ENCODE measurements around the gene BAHCC1. TPM values are rescaled to one million over a fixed set of nuclear protein-coding genes. Genes with fewer than 3 reads are reported as not detected.

The BAHCC1 gene
- total RNA-seq, 1 donor from 2014 or later: 61.3 TPM

DNA sequence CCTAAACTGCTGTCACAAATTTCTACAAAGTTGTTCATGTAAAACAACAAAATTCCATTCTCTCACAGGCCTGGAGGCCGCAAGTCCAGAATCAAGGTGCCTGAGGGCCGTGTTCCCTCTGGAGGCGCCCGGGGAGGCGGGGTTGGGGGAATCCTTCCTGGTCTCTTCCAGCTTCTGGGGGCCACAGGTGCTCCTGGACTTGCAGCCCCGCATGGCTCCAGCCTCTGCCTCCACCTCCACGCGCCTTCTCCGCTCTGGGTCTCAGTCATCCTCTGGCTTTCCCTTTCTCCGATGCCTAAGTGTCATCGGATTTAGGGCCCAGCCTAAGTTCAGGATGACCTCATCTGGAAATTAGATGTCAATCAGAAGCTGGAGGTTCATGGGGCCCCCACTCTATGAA lies 28.6 kb upstream of the BAHCC1 start:
- Mint-ChIP-seq H3K4me3 (no peak overlapping the region), H3K27me3 (ENCODE audit: low read depth) (peaks cover 16% of the 10 kb centered on the region), H3K4me1 (peaks cover 24% of the 10 kb centered on the region), H3K27ac (ENCODE audit: unreplicated experiment) (no peak overlapping the region), H3K9me3 (no peaks in the 10 kb centered on the region), H3K36me3 (ENCODE audit: low read depth) (no peaks in the 10 kb centered on the region)
- no peak for DNase-seq (ENCODE audit: low read depth, low spot score)
- TF ChIP-seq, protein P1, sequence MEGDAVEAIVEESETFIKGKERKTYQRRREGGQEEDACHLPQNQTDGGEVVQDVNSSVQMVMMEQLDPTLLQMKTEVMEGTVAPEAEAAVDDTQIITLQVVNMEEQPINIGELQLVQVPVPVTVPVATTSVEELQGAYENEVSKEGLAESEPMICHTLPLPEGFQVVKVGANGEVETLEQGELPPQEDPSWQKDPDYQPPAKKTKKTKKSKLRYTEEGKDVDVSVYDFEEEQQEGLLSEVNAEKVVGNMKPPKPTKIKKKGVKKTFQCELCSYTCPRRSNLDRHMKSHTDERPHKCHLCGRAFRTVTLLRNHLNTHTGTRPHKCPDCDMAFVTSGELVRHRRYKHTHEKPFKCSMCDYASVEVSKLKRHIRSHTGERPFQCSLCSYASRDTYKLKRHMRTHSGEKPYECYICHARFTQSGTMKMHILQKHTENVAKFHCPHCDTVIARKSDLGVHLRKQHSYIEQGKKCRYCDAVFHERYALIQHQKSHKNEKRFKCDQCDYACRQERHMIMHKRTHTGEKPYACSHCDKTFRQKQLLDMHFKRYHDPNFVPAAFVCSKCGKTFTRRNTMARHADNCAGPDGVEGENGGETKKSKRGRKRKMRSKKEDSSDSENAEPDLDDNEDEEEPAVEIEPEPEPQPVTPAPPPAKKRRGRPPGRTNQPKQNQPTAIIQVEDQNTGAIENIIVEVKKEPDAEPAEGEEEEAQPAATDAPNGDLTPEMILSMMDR (conservative IDR thresholded peaks at IDR 0.05): no peak

DNA sequence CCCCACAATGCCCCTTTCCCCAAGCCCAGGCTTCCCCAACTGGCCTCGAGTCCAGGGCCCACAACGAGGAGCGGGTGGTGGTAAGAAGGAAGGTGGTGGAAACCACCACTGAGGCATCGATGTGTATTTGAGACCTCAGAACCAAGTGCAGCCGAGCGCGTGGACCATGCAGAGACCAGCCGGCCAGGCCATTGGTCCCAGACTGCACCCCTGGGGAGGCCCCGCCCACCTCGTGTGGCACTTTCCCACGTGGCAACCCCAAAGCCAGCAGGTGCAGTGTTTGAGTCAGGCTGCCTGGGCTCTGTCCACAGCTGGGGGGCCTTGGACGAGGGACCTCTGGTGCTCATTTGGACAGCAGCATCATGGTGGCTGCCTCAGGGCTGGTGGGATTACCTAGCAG lies 28.1 kb upstream of the BAHCC1 start:
- Mint-ChIP-seq H3K4me3 (no peak overlapping the region), H3K4me1 (peaks cover 22% of the 10 kb centered on the region), H3K27me3 (ENCODE audit: low read depth) (peaks cover 14% of the 10 kb centered on the region), H3K9me3 (no peaks in the 10 kb centered on the region), H3K27ac (ENCODE audit: unreplicated experiment) (no peak overlapping the region), H3K36me3 (ENCODE audit: low read depth) (no peaks in the 10 kb centered on the region)
- DNase-seq (ENCODE audit: low read depth, low spot score): no peak
- TF ChIP-seq, protein P1 (conservative IDR thresholded peaks at IDR 0.05): no peak

DNA sequence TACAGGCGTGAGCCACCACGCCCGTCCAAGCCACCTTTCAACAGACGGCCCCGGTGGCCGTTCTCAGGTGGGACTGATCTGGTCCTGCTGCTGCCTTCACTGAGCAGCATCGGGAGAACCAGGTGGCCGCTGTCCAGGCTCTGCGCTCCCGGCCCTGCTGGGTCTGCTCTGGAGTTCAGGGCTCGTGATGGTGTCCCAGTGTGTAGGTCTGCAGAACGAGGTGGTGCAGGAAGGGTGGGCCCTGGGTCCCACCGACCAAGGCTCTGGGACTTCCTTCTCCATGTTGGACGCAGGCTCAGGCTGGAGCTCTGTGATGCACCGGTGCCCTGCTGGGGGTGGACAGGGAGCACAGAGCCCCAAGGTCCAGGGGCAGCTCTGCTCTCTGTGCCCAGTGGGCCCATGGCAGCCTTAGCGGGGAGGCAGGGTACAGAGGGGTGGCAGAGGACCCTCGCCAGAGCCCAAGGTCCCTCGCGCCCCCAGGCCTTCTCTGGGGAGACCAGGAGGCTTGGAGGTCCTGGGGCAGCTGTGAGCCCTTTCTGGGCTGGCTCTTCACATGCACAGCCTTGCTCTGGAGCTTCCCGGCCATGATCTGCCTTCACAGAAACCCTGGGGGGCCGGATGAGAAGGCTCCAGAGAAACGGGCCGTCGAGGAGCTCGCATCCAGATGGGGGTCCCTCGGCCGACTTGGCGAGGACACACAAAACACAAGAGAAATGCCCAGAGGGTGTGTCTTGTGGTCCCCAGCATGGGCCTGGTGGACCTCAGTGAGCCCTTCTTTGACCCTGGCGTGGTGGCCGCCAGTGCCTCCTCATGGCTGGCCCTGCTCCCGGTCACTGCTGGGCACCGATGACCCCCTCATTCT lies 26.9 kb upstream of the BAHCC1 start:
- H3K4me1 Mint-ChIP-seq: peaks cover 21% of the 10 kb centered on the region

DNA sequence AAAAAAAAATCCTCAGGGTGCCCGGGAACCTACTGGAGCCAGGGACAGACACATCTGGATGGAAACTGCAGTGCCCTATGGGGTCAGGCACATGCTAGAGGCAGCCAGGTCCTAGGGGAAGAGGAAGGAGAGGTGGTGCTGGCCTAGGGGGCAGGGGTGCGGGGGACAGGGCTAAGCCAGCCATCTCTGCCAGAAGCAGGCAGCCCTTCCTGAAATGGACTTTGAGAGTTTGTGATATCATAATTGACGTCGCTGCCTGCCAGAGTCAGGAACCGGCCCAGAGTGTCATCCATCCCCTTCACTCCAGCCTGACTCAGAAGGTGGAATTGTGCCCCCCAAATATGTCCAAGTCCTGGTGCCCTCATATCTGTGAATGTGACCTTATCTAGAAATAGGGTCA lies 25.0 kb upstream of the BAHCC1 start:
- Mint-ChIP-seq H3K9me3 (no peaks in the 10 kb centered on the region), H3K36me3 (ENCODE audit: low read depth) (no peaks in the 10 kb centered on the region), H3K27ac (ENCODE audit: unreplicated experiment) (no peak overlapping the region), H3K27me3 (ENCODE audit: low read depth) (peaks cover 4% of the 10 kb centered on the region), H3K4me1 (peaks cover 15% of the 10 kb centered on the region), H3K4me3 (no peak overlapping the region)
- DNase-seq (ENCODE audit: low read depth, low spot score): no peak
- TF ChIP-seq, protein P1 (conservative IDR thresholded peaks at IDR 0.05): no peak

More for the DNA sequence above, 26.9 kb upstream of the BAHCC1 start:
- TF ChIP-seq, protein P1 (conservative IDR thresholded peaks at IDR 0.05): no peak
- peaks cover 12% of the 10 kb centered on the region for H3K27me3 Mint-ChIP-seq (ENCODE audit: low read depth)
- H3K36me3 Mint-ChIP-seq (ENCODE audit: low read depth): no peaks in the 10 kb centered on the region
- DNase-seq (ENCODE audit: low read depth, low spot score): no peak
- H3K27ac Mint-ChIP-seq (ENCODE audit: unreplicated experiment): no peak overlapping the region
- no peak overlapping the region for H3K4me3 Mint-ChIP-seq
- H3K9me3 Mint-ChIP-seq: no peaks in the 10 kb centered on the region

DNA sequence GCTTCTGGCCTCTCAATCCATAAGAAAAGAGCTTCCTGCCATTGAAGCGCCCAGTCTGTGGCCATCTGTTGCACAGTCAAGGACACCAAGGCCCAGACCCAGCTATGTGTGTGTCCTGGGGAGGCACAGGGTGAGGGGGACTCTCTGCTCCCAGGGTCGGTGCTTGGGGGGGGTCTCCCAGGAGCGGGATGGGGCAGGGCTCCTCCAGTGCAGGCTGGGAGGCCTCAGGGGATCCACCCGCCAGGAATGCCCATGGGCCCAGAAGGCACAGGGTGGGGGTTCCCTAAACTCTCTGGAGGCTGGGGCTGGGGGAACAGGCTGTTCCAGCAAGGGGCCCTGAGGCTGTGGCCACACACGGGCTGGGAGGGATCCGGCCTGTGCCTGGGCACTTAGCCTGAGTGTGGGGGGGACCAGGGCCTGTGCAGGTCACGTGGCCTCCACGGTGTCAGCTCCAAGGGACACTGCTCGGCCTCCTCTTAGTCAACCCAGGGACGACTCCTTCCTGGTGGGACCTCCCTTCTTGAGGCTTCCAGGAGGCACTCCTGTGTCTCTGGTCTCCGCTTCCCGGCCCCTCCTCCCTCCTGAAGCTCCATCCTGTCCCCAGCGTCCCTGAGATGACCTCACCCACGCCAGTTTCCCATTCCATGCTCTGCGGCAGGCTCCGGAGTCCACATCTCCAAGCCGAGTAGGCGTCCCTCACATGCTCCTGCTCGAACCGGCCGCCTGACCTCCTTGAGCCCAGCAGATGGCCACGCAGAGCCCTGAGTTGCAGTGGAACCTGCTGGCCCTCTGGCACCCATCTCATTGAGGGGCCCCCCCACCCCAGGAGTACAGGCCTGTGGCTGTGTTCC lies 23.1 kb upstream of the BAHCC1 start:
- TF ChIP-seq, protein P1 (conservative IDR thresholded peaks at IDR 0.05): peak; percentile 53
- Mint-ChIP-seq H3K4me3 (peak overlapping the region; percentile 38), H3K9me3 (no peaks in the 10 kb centered on the region), H3K27me3 (ENCODE audit: low read depth) (peaks cover 2% of the 10 kb centered on the region), H3K36me3 (ENCODE audit: low read depth) (no peaks in the 10 kb centered on the region), H3K27ac (ENCODE audit: unreplicated experiment) (peak overlapping the region; percentile 96), H3K4me1 (peaks cover 10% of the 10 kb centered on the region)
- DNase-seq (ENCODE audit: low read depth, low spot score): no peak
